ENCODE measurements around the gene ARFGEF3. TPM values are rescaled to one million over a fixed set of nuclear protein-coding genes. Genes with fewer than 3 reads are reported as not detected.

ARFGEF3 gene
- total RNA-seq (10 to 100 TPM; 20.5 to 28.1 TPM), polyA plus RNA-seq (1 to 10 TPM; 4.7 to 7.6 TPM)
- long read RNA-seq, donor 1: 0 reads
- long read RNA-seq, donor 2: 0 reads
- long read RNA-seq, donor 3: 0 reads
- long read RNA-seq, donor 4: 0 reads
- long read RNA-seq, donor 5: 0 reads

DNA sequence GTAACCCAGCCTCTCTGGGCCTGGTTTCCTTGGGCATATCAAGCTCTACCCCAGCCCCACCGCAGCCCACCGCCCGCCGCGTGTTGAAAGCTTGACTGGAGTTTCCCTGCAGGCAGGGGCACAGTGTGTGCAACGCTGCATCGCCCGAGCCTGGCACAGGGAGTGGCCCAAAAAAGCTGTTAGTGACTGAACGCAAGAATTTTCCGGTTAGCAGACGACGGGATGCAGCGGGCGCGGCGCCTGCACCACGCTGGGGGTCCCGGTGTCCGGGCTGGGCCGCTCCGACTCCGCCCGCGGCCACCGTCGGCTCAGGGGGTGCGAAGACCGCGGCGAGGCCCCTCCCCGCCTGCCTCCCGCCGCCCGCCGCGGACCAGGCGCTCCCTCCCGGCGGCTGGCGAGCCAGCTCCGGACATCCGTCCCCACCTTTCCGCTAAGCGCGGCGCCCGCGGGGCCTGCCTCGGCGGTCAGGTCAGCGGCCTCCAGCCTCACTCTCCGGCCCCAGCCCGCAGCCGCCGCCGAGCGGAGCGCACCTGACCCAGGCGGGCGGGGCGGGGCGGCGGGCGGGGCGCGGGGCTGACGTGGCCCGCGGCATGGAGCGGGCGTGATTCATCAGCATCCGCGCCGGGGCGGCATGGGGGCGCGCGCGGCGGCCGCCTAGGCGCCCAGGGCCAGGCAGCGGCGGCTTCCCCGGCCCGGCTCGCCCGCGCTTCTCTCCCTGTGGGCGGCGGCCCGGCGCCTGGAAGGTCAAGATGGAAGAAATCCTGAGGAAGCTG, at the start of gene ARFGEF3:
TSS of gene ARFGEF3 (plus strand) at position 602 of the 773 bp plus-strand sequence. CDS start at position 750, 148 bp downstream.
- Histone ChIP-seq H3K4me3 (peak within 1 kb of the TSS; percentile 64), H3K36me3 (ENCODE audit: control insufficient read depth in 4 of 4, insufficient read depth in 4 of 4, low read length in 4 of 4) (no peaks in the 10 kb centered on the region), H3K4me1 (ENCODE audit: control insufficient read depth in 5 of 5, insufficient read depth in 5 of 5, low read length in 5 of 5) (peaks cover 0 to 6% (median 0%) of the 10 kb centered on the region in 5 donors), H3K27me3 (ENCODE audit: control insufficient read depth in 3 of 3, insufficient read depth in 3 of 3, low read length in 2 of 3) (peaks cover 0 to 46% (median 39%) of the 10 kb centered on the region in 3 donors), H3K27ac (ENCODE audit: low read depth in 1 of 2, low read length in 1 of 2) (peak within 1 kb of the TSS in 1 of 2 donors; percentile 89), H3K9ac (ENCODE audit: insufficient read depth in 1 of 2, low read length in 2 of 2) (peak within 1 kb of the TSS in 1 of 2 donors; percentile 20), H3K9me3 (ENCODE audit: control insufficient read depth in 4 of 4, insufficient read depth in 3 of 4, low read length in 3 of 4) (no peaks in the 10 kb centered on the region)
- TF ChIP-seq CTCF (IDR thresholded peaks at IDR 0.05; ENCODE audit: control extremely low read depth, extremely low read depth): no peak
- DNase-seq: peak; percentile 9 to 42 (median 38)
- peak; percentile 90 for ATAC-seq (ENCODE audit: insufficient read depth, low FRiP score)
- WGBS, 2 donors: 0 to 1% methylated on average over 13 to 93 of the region's 93 CpGs

- Histone ChIP-seq H3K9ac (ENCODE audit: insufficient read depth in 1 of 2, low read length in 2 of 2) (no peak overlapping the region), H3K27me3 (ENCODE audit: control insufficient read depth in 3 of 3, insufficient read depth in 3 of 3, low read length in 2 of 3) (peaks cover 0 to 9% (median 3%) of the 10 kb centered on the region in 3 donors), H3K36me3 (ENCODE audit: control insufficient read depth in 4 of 4, insufficient read depth in 4 of 4, low read length in 4 of 4) (no peaks in the 10 kb centered on the region), H3K27ac (ENCODE audit: low read depth in 1 of 2, low read length in 1 of 2) (no peak overlapping the region), H3K9me3 (ENCODE audit: control insufficient read depth in 4 of 4, insufficient read depth in 3 of 4, low read length in 3 of 4) (no peaks in the 10 kb centered on the region), H3K4me1 (ENCODE audit: control insufficient read depth in 5 of 5, insufficient read depth in 5 of 5, low read length in 5 of 5) (no peaks in the 10 kb centered on the region), H3K4me3 (no peak overlapping the region)
- 86 to 91% methylated on average over 3 of the region's 3 CpGs for WGBS, 2 donors
- DNase-seq (no peak), ATAC-seq (ENCODE audit: insufficient read depth, low FRiP score) (no peak)
- no peak for TF ChIP-seq CTCF (IDR thresholded peaks at IDR 0.05; ENCODE audit: control extremely low read depth, extremely low read depth)
These were observed 48.0 kb upstream of the ARFGEF3 start for GRCh38 chr6:138113588-138114210.

- no peaks in the 10 kb centered on the region for H3K36me3 ChIP-seq (ENCODE audit: control insufficient read depth in 4 of 4, insufficient read depth in 4 of 4, low read length in 4 of 4)
- ATAC-seq (ENCODE audit: insufficient read depth, low FRiP score): no peak
- DNase-seq: no peak
- H3K9me3 ChIP-seq (ENCODE audit: control insufficient read depth in 4 of 4, insufficient read depth in 3 of 4, low read length in 3 of 4): no peaks in the 10 kb centered on the region
- no peak overlapping the region for H3K9ac ChIP-seq (ENCODE audit: insufficient read depth in 1 of 2, low read length in 2 of 2)
- no peaks in the 10 kb centered on the region for H3K4me1 ChIP-seq (ENCODE audit: control insufficient read depth in 5 of 5, insufficient read depth in 5 of 5, low read length in 5 of 5)
- H3K27me3 ChIP-seq (ENCODE audit: control insufficient read depth in 3 of 3, insufficient read depth in 3 of 3, low read length in 2 of 3): peaks cover 0 to 3% (median 2%) of the 10 kb centered on the region in 3 donors
- H3K27ac ChIP-seq (ENCODE audit: low read depth in 1 of 2, low read length in 1 of 2): no peak overlapping the region
- WGBS, 2 donors: 15 to 43% methylated on average over 7 of the region's 7 CpGs
- no peak overlapping the region for H3K4me3 ChIP-seq
- TF ChIP-seq CTCF (IDR thresholded peaks at IDR 0.05; ENCODE audit: control extremely low read depth, extremely low read depth): no peak
These were observed 46.5 kb upstream of the ARFGEF3 start for GRCh38 chr6:138115201-138115600.

Measured in lung (tissue), 16 donors.